HEK293 (cell line): ENCODE measurements around the gene USP44.

Experiments used
- CTCF ChIA-PET: fragments of 350-600 bp; formaldehyde crosslinking; extraction: SDS; loops from one replicate; lab custom pipeline; 2021; ENCODE audit warnings: antibody characterized with exemption; lab: Yijun Ruan, JAX
- POLR2A ChIA-PET: fragments of 300-600 bp; formaldehyde crosslinking; extraction: SDS; loops from one replicate; lab custom pipeline; 2020; ENCODE audit warnings: antibody characterized with exemption, inconsistent platforms; lab: Yijun Ruan, JAX
- H3K27ac ChIP-seq: fragments of 200-500 bp; sonication (Bioruptor generic); 2 replicates; pipeline ENCODE4 v1.5.1; 2014; ENCODE audit warnings: low read depth, low read length, control low read depth, inconsistent platforms; ENCODE audit errors: extremely low read depth
- H3K36me3 ChIP-seq, 2 experiments: fragments of 200-500 bp in 1 of 2; sonication (Bioruptor generic) in 1 of 2; 1 replicate in 1 of 2; 2 replicates in 1 of 2; pipeline ENCODE4 v1.5.1; 2014 to 2017; ENCODE audit warnings: inconsistent platforms in 2 of 2, low read length in 2 of 2; ENCODE audit not compliant: control insufficient read depth in 2 of 2, insufficient read depth in 1 of 2
- H3K4me1 ChIP-seq: fragments of 200-500 bp; sonication (Bioruptor generic); 2 replicates; pipeline ENCODE4 v1.5.1; 2014; ENCODE audit warnings: mild to moderate bottlenecking, low read length, inconsistent platforms; ENCODE audit not compliant: control insufficient read depth, insufficient read depth
- H3K4me3 ChIP-seq: 2 replicates; pipeline ENCODE4 v1.5.1; 2011; ENCODE audit warnings: low read depth, mild to moderate bottlenecking, control low read depth, low read length, moderate library complexity
- H3K9me3 ChIP-seq: fragments of 200-500 bp; sonication (Bioruptor generic); 2 replicates; pipeline ENCODE4 v1.5.1; 2014; ENCODE audit warnings: low read depth, low read length, inconsistent platforms; ENCODE audit not compliant: control insufficient read depth, insufficient read depth
- BCL11B ChIP-seq: fragments of 450-650 bp; formaldehyde crosslinking; IDR thresholded peaks from 2 replicates; pipeline ENCODE4 v1.5.1; 2016; ENCODE audit warnings: low read depth, missing biosample characterization, missing genetic modification characterization
- GFI1B ChIP-seq: fragments of 450-650 bp; formaldehyde crosslinking; IDR thresholded peaks from 2 replicates; pipeline ENCODE4 v1.5.1; 2016; ENCODE audit warnings: missing biosample characterization, missing genetic modification characterization
- GLIS1 ChIP-seq: fragments of 450-650 bp; formaldehyde crosslinking; IDR thresholded peaks from 2 replicates; pipeline ENCODE4 v1.5.1; 2016; ENCODE audit warnings: missing biosample characterization, missing genetic modification characterization
- YY1 ChIP-seq: fragments of 450-650 bp; formaldehyde crosslinking; IDR thresholded peaks from 2 replicates; pipeline ENCODE4 v1.5.1; 2018; ENCODE audit warnings: missing biosample characterization, missing genetic modification characterization
- ZBTB21 ChIP-seq: fragments of 450-650 bp; formaldehyde crosslinking; IDR thresholded peaks from 2 replicates; pipeline ENCODE4 v1.5.1; 2017; ENCODE audit warnings: missing biosample characterization, missing genetic modification characterization
- ZFHX2 ChIP-seq: fragments of 450-650 bp; formaldehyde crosslinking; conservative IDR thresholded peaks from 2 replicates; pipeline ENCODE4 v1.5.1; 2016; ENCODE audit warnings: missing biosample characterization, missing genetic modification characterization
- ZNF10 ChIP-seq: fragments of 450-650 bp; formaldehyde crosslinking; IDR thresholded peaks from 2 replicates; pipeline ENCODE4 v1.5.1; 2017; ENCODE audit warnings: missing biosample characterization, missing genetic modification characterization
- ZNF133 ChIP-seq: fragments of 450-650 bp; formaldehyde crosslinking; IDR thresholded peaks from 2 replicates; pipeline ENCODE4 v1.5.1; 2016; ENCODE audit warnings: missing biosample characterization, missing genetic modification characterization
- ZNF19 ChIP-seq: fragments of 450-650 bp; formaldehyde crosslinking; IDR thresholded peaks from 2 replicates; pipeline ENCODE4; 2016; ENCODE audit warnings: missing biosample characterization, missing genetic modification characterization, low read depth
- ZNF223 ChIP-seq: fragments of 450-650 bp; formaldehyde crosslinking; IDR thresholded peaks from 2 replicates; pipeline ENCODE4 v1.5.1; 2016; ENCODE audit warnings: missing biosample characterization, missing genetic modification characterization
- ZNF23 ChIP-seq: fragments of 450-650 bp; formaldehyde crosslinking; IDR thresholded peaks from 2 replicates; pipeline ENCODE4 v1.5.1; 2016; ENCODE audit warnings: missing biosample characterization, missing genetic modification characterization, borderline replicate concordance
- ZNF324 ChIP-seq: fragments of 450-650 bp; formaldehyde crosslinking; IDR thresholded peaks from 2 replicates; pipeline ENCODE4 v1.5.1; 2016; ENCODE audit warnings: missing biosample characterization, missing genetic modification characterization
- ZNF350 ChIP-seq: fragments of 450-650 bp; formaldehyde crosslinking; IDR thresholded peaks from 2 replicates; pipeline ENCODE4 v1.5.0; 2017; ENCODE audit warnings: missing biosample characterization, mild to moderate bottlenecking, missing genetic modification characterization
- ZNF366 ChIP-seq: fragments of 450-650 bp; formaldehyde crosslinking; conservative IDR thresholded peaks from 2 replicates; pipeline ENCODE4 v1.5.1; 2016; ENCODE audit warnings: missing biosample characterization, missing genetic modification characterization
- ZNF501 ChIP-seq: fragments of 450-650 bp; formaldehyde crosslinking; IDR thresholded peaks from 2 replicates; pipeline ENCODE4 v1.5.1; 2016; ENCODE audit warnings: missing biosample characterization, missing genetic modification characterization
- ZNF600 ChIP-seq: fragments of 450-650 bp; formaldehyde crosslinking; IDR thresholded peaks from 2 replicates; pipeline ENCODE4 v1.5.1; 2016; ENCODE audit warnings: missing biosample characterization, missing genetic modification characterization
- ZNF658 ChIP-seq: fragments of 450-650 bp; formaldehyde crosslinking; IDR thresholded peaks from 2 replicates; pipeline ENCODE4; 2016; ENCODE audit warnings: missing biosample characterization, missing genetic modification characterization
- ZNF768 ChIP-seq: fragments of 450-650 bp; formaldehyde crosslinking; IDR thresholded peaks from 2 replicates; pipeline ENCODE4 v1.5.1; 2018; ENCODE audit warnings: missing biosample characterization, mild to moderate bottlenecking, missing genetic modification characterization
- ZNF776 ChIP-seq: fragments of 450-650 bp; formaldehyde crosslinking; IDR thresholded peaks from 2 replicates; pipeline ENCODE4 v1.5.0; 2017; ENCODE audit warnings: missing biosample characterization, missing genetic modification characterization, borderline replicate concordance
- ZNF785 ChIP-seq: fragments of 450-650 bp; formaldehyde crosslinking; IDR thresholded peaks from 2 replicates; pipeline ENCODE4 v1.5.1; 2016; ENCODE audit warnings: missing biosample characterization, missing genetic modification characterization
- ZSCAN16 ChIP-seq: fragments of 450-650 bp; formaldehyde crosslinking; IDR thresholded peaks from 2 replicates; pipeline ENCODE4 v1.5.1; 2016; ENCODE audit warnings: missing biosample characterization, missing genetic modification characterization
- TF ChIP-seq, protein P1 (sequence below): fragments of 450-650 bp; formaldehyde crosslinking; IDR thresholded peaks from 2 replicates; pipeline ENCODE4 v1.5.1; 2016; ENCODE audit warnings: missing biosample characterization, missing genetic modification characterization, low read depth
- TF ChIP-seq, protein P2 (sequence below): fragments of 450-650 bp; formaldehyde crosslinking; IDR thresholded peaks from 2 replicates; pipeline ENCODE4 v1.5.1; 2016; ENCODE audit warnings: missing biosample characterization, missing genetic modification characterization
- TF ChIP-seq, protein P3 (sequence below): fragments of 450-650 bp; formaldehyde crosslinking; IDR thresholded peaks from 2 replicates; pipeline ENCODE4 v1.5.1; 2017; ENCODE audit warnings: missing biosample characterization, missing genetic modification characterization

Gene USP44

DNA sequence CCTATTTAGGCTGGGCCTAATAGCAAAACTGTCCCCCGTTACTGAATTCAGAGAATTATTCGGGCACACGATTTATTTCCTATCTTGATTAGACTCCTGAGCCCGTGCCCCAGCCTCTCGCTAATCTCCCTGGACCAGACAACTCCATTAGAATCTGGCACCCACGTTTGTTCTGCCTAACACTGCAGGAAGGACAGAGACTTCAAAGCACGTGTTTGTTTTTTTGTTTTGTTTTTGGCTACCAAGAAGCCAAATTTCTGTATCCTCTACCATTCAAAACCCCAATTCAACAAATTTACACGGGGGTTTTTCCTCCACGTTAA is 4.8 kb downstream of the USP44 start:
- no peak overlapping the region for H3K4me3 ChIP-seq
- peaks cover 18% of the 10 kb centered on the region for H3K4me1 ChIP-seq
- no peak for TF ChIP-seq ZNF223 (tag by site-specific recombination)
- no peak for TF ChIP-seq ZNF350 (tag by site-specific recombination)
- TF ChIP-seq YY1 (tag by site-specific recombination), result no peak
- no peak for TF ChIP-seq ZBTB21 (tag by site-specific recombination)
- TF ChIP-seq, protein P1, sequence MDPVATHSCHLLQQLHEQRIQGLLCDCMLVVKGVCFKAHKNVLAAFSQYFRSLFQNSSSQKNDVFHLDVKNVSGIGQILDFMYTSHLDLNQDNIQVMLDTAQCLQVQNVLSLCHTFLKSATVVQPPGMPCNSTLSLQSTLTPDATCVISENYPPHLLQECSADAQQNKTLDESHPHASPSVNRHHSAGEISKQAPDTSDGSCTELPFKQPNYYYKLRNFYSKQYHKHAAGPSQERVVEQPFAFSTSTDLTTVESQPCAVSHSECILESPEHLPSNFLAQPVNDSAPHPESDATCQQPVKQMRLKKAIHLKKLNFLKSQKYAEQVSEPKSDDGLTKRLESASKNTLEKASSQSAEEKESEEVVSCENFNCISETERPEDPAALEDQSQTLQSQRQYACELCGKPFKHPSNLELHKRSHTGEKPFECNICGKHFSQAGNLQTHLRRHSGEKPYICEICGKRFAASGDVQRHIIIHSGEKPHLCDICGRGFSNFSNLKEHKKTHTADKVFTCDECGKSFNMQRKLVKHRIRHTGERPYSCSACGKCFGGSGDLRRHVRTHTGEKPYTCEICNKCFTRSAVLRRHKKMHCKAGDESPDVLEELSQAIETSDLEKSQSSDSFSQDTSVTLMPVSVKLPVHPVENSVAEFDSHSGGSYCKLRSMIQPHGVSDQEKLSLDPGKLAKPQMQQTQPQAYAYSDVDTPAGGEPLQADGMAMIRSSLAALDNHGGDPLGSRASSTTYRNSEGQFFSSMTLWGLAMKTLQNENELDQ (tag by site-specific recombination), result no peak
- TF ChIP-seq ZNF23 (tag by site-specific recombination), result no peak
- no peak for TF ChIP-seq ZNF658 (tag by site-specific recombination)
- no peak for TF ChIP-seq ZNF324 (tag by site-specific recombination)
- TF ChIP-seq ZNF133 (tag by site-specific recombination), result no peak
- no peak for TF ChIP-seq ZNF768 (tag by site-specific recombination)
- no peak for TF ChIP-seq GFI1B
- no peak for TF ChIP-seq ZSCAN16 (tag by site-specific recombination)
- TF ChIP-seq ZNF600 (tag by site-specific recombination), result no peak
- TF ChIP-seq ZNF785 (tag by site-specific recombination), result no peak
- TF ChIP-seq ZNF19 (tag by site-specific recombination), result no peak
- no peak for TF ChIP-seq ZNF776 (tag by site-specific recombination)
- no peak for TF ChIP-seq GLIS1 (tag by site-specific recombination)
- TF ChIP-seq, protein P2, sequence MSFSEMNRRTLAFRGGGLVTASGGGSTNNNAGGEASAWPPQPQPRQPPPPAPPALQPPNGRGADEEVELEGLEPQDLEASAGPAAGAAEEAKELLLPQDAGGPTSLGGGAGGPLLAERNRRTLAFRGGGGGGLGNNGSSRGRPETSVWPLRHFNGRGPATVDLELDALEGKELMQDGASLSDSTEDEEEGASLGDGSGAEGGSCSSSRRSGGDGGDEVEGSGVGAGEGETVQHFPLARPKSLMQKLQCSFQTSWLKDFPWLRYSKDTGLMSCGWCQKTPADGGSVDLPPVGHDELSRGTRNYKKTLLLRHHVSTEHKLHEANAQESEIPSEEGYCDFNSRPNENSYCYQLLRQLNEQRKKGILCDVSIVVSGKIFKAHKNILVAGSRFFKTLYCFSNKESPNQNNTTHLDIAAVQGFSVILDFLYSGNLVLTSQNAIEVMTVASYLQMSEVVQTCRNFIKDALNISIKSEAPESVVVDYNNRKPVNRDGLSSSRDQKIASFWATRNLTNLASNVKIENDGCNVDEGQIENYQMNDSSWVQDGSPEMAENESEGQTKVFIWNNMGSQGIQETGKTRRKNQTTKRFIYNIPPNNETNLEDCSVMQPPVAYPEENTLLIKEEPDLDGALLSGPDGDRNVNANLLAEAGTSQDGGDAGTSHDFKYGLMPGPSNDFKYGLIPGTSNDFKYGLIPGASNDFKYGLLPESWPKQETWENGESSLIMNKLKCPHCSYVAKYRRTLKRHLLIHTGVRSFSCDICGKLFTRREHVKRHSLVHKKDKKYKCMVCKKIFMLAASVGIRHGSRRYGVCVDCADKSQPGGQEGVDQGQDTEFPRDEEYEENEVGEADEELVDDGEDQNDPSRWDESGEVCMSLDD (tag by site-specific recombination), result no peak
- no peak for TF ChIP-seq ZFHX2 (tag by site-specific recombination)
- TF ChIP-seq ZNF10 (tag by site-specific recombination), result no peak
- no peaks in the 10 kb centered on the region for H3K9me3 ChIP-seq
- H3K36me3 ChIP-seq, result no peaks in the 10 kb centered on the region
- ChIA-PET POLR2A (interaction anchor here (1.3 kb wide), 1 partner anchor 11 kb away, joined by 3 read pairs; no protein-coding TSS in a partner anchor), CTCF (no interaction called here)
- H3K27ac ChIP-seq, result no peak overlapping the region; the same call in 1 of the 2 replicates

DNA sequence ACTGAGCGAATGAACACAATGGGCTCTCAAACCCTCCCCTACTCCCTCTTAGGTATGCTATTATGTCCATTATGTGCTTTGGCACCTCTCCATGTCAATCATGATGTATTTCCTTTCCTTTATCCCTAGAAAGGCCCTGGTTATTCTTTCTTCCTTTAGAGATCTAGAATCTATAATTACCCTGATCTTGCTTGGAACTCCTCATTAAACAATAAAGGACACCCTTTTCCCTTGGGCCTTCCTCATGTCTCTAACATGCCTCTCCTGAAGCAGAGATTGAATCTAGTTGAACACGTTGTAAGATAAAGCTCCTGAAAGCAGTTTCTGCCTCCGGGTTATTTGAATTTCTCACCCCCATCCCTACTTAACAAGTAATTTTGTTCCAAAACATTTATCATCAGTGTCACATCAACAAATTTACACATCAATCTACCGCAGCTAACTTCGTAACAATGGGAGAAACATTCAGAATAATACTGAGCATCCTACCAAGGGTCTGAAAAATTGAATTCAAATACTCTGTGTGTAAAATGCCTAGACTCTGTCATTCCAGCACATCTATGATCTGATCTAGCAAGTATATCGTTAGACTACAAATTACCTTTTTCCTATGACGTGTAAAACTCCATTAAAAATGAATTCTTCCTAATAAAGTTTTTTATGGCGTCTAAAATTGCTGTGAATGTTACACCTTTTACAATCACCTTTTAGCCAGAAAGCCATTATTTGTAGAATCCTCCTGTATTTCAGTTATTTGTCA is 5.4 kb downstream of the USP44 start:
- Histone ChIP-seq H3K9me3 (no peaks in the 10 kb centered on the region), H3K27ac (peak overlapping the region; percentile 47; the same call in 1 of the 2 replicates), H3K36me3 (no peaks in the 10 kb centered on the region), H3K4me3 (no peak overlapping the region), H3K4me1 (peaks cover 16% of the 10 kb centered on the region; the same call in 1 of the 2 replicates)
- CTCF ChIA-PET, result no interaction called here
- POLR2A ChIA-PET, result no interaction called here
- TF ChIP-seq BCL11B (peak; percentile 25; the same call in 1 of the 2 replicates), GFI1B (peak; percentile 95), ZNF501 (no peak), ZNF366 (tag by site-specific recombination) (0 out of 2 replicates have a peak, but pooled peaks have one; percentile 36)
- TF ChIP-seq, protein P3, sequence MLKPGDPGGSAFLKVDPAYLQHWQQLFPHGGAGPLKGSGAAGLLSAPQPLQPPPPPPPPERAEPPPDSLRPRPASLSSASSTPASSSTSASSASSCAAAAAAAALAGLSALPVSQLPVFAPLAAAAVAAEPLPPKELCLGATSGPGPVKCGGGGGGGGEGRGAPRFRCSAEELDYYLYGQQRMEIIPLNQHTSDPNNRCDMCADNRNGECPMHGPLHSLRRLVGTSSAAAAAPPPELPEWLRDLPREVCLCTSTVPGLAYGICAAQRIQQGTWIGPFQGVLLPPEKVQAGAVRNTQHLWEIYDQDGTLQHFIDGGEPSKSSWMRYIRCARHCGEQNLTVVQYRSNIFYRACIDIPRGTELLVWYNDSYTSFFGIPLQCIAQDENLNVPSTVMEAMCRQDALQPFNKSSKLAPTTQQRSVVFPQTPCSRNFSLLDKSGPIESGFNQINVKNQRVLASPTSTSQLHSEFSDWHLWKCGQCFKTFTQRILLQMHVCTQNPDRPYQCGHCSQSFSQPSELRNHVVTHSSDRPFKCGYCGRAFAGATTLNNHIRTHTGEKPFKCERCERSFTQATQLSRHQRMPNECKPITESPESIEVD (tag by site-specific recombination), result peak; percentile 97
